A673 (cell line): ENCODE results near the gene LONP1.

Source experiments
- CTCF ChIP-seq: fragments of 300-800, 200-600 bp; sonication (generic); conservative IDR thresholded peaks from 2 replicates; pipeline ENCODE4 v1.5.1; 2017; ENCODE audit warnings: low read depth, mild to moderate bottlenecking, antibody characterized with exemption, low read length, moderate library complexity, mixed read lengths
- EZH2 ChIP-seq: fragments of 200-600 bp; sonication (generic); IDR thresholded peaks from 2 replicates; pipeline ENCODE4 v1.6.1; 2017; ENCODE audit warnings: borderline replicate concordance, low read depth, mild to moderate bottlenecking, mixed read lengths, antibody characterized with exemption, low read length; ENCODE audit not compliant: poor library complexity, severe bottlenecking

- no peak for TF ChIP-seq CTCF
- TF ChIP-seq EZH2 = no peak
Observed at GRCh38 chr19:5749505-5749904, 29.6 kb upstream of the LONP1 start.
